ENCODE measurements around the gene SLC29A1.

SLC29A1 gene

DNA sequence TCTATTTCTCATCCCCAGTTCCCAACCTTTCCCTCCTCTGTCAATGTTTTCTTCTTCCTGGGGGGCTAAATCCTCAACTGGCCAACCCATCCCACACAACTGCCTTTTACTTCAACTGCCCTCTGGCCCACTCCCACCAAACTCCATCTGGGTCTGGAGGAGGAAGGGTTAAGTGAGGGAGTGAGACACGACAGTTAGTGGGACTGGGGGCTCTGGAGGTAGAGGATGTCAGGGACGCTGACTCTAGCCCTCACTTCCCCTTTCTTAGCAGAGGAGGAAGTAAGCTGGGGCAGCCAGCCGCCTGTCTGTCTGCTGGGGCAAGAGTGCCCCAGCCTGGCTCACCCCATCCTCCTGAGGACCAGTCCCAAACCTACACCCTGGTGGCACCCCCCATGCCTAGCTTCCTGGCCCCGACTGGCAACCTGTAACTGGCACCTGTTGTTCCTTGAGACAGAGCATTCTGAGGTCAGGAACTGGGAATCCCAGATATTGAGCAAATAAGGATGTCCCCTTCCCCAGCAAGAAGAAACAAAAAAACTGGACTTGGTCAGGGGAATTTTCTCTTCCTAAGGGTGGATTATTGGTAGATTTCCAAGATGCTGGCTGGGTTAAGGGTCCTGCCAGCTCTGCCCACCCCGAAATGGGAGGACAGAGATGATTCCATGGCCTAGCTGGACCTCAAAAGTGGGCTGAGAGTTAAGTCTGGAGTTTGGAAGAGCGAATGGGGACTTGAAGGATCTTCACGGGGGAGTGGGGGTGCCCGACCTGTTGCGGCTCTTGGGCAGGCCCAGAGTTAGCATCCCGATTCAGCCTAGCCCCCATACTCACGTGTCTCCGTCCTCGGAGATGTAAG is 41.0 kb downstream of the SLC29A1 start:
- TF ChIP-seq, protein P1, sequence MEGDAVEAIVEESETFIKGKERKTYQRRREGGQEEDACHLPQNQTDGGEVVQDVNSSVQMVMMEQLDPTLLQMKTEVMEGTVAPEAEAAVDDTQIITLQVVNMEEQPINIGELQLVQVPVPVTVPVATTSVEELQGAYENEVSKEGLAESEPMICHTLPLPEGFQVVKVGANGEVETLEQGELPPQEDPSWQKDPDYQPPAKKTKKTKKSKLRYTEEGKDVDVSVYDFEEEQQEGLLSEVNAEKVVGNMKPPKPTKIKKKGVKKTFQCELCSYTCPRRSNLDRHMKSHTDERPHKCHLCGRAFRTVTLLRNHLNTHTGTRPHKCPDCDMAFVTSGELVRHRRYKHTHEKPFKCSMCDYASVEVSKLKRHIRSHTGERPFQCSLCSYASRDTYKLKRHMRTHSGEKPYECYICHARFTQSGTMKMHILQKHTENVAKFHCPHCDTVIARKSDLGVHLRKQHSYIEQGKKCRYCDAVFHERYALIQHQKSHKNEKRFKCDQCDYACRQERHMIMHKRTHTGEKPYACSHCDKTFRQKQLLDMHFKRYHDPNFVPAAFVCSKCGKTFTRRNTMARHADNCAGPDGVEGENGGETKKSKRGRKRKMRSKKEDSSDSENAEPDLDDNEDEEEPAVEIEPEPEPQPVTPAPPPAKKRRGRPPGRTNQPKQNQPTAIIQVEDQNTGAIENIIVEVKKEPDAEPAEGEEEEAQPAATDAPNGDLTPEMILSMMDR (IDR thresholded peaks at IDR 0.05; ENCODE audit: borderline replicate concordance, control extremely low read depth, extremely low read depth, insufficient read depth, missing control alignments), result no peak
- in situ Hi-C loops (cut with MboI; ENCODE audit: low sequenced_read_pairs, unreplicated experiment), result no loop called here
- DNase-seq (ENCODE audit: low spot score), result peak; percentile 70

DNA sequence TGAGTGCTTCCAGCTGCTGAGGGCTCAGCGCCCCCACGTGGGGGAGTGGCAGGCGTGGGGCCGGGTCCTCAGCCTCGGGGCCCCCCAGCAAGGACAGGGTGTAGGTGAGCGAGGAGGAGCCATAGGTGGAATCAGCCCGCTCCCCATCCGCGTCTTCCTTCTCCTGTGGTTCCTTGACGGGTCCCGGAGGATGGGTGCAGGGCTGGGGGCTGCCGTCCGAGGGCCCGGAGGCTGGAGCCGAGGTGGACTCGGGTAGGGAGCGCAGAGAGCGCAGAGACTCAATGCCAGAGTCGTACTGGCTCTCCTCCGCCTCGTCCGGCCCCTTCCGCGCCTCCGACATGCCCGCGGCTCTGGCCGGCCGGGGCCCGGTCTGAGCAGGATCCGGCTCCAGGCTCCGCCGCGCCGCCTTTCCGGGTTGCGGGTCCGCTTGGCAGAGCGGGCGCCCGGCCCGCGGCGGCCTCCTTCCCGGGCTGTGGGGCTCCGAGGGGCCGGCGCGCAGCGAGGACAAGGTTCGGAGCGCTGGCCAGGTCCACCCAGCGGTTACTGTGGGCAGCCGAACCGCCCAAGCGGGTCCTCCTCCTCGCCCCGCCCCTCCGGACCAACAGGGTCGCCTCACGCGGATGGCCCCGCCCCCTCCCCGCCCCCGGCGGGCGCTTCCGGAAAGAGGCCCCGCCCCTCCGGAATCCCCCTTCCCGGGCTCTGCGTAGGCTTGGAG is 41.8 kb downstream of the SLC29A1 start, which contains the start of gene NFKBIE:
Gene NFKBIE (minus strand): TSS at position 545 of the 715 bp plus-strand sequence. CDS start 205 bp downstream, at position 340.
- in situ Hi-C loops (cut with MboI; ENCODE audit: low sequenced_read_pairs, unreplicated experiment), result no loop called here
- peak; percentile 95 for DNase-seq (ENCODE audit: low spot score)
- TF ChIP-seq, protein P1 (IDR thresholded peaks at IDR 0.05; ENCODE audit: borderline replicate concordance, control extremely low read depth, extremely low read depth, insufficient read depth, missing control alignments), result peak; percentile 68

DNA sequence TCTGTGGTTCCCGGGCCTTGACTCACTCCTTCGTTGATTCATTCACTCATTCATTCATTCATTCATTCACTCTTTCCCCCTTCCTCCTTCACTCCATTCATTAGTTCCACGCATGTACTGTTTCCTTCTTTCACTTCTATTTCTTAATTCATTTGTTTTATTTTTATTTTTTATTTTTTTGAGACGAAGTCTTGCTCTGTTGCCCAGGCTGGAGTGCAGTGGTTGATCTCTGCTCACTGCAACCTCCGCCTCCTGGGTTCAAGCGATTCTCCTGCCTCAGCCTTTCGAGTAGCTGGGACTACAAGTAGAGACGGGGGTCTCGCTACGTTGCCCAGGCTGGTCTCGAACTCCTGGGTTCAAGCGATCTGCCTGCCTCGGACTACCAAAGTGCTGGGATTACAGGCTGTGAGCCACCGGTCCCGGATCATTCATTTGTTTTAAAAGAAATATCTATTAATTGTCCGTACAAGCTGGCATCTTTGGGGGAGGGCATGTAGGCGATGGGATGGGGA is 42.4 kb downstream of the SLC29A1 start:
- TF ChIP-seq, protein P1 (IDR thresholded peaks at IDR 0.05; ENCODE audit: borderline replicate concordance, control extremely low read depth, extremely low read depth, insufficient read depth, missing control alignments), result no peak
- no peak for DNase-seq (ENCODE audit: low spot score)
- in situ Hi-C loops (cut with MboI; ENCODE audit: low sequenced_read_pairs, unreplicated experiment), result no loop called here

DNA sequence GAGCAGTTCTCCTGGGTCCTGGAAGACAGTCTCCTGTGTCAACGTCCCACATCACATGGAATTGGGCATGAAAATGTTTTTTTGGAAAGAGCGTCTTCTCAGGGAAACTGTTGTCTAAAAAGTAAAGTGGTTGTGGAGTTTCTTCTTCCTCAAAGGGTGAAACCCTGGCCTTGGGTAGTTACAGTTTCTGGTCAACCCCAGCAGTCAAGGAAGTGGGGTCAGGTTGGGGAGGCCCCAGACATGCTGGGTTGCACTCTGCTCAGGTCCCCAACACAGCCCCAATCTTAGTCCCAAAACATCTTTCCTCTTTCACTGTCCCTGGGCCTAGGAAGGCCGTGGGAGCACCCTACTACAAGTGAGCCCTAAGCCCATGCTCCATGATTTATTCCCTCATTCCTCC is 43.0 kb downstream of the SLC29A1 start:
- in situ Hi-C loops (cut with MboI; ENCODE audit: low sequenced_read_pairs, unreplicated experiment), result no loop called here
- TF ChIP-seq, protein P1 (IDR thresholded peaks at IDR 0.05; ENCODE audit: borderline replicate concordance, control extremely low read depth, extremely low read depth, insufficient read depth, missing control alignments), result no peak
- DNase-seq (ENCODE audit: low spot score), result peak; percentile 79

DNA sequence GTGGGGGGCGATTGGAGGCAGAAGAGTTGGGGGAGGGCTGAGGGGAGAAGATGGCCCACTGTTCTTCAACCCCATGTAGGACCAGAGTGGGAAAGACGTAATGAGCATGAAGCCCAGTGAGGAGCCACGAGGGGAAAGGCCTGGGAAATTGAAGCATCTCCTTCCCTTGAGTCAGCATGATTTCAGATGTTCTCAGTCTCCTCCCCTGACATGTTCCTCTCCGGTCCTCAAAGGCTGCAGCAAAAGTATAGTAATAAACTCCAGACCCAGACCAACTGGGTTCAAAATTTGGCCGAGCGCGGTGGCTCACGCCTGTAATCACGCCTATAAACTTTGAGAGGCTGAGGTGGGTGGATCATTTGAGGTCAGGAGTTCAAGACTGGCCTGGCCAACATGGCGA is 43.9 kb downstream of the SLC29A1 start:
- DNase-seq (ENCODE audit: low spot score), result no peak
- in situ Hi-C loops (cut with MboI; ENCODE audit: low sequenced_read_pairs, unreplicated experiment), result no loop called here
- TF ChIP-seq, protein P1 (IDR thresholded peaks at IDR 0.05; ENCODE audit: borderline replicate concordance, control extremely low read depth, extremely low read depth, insufficient read depth, missing control alignments), result no peak

DNA sequence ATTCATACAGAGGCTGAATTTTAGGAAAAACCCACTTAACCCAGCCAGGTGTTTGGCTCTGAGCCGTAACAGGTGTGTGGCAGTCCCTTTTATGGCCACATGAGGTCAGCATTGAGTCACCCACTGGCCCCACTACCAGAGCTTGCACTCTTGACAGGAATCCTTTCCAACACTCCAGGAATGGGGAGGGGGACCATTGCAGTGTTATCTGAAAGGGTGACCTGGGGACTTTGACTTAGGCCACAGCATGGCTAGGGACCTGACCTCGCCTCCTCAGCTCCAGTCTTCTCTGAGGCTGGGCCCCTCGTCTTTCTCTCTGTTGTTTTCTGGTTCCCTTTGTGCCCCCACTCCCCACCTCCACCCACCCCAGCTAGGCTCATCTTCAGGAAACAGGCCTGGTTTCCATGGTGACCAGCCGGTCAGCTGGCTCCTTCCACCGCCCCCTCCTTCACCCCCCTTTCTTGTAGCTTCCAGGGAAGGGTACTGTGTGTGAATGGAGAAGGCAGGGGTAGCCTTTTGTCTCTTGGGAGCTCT is 44.8 kb downstream of the SLC29A1 start:
- in situ Hi-C loops (cut with MboI; ENCODE audit: low sequenced_read_pairs, unreplicated experiment), result no loop called here
- peak; percentile 70 for DNase-seq (ENCODE audit: low spot score)
- TF ChIP-seq, protein P1 (IDR thresholded peaks at IDR 0.05; ENCODE audit: borderline replicate concordance, control extremely low read depth, extremely low read depth, insufficient read depth, missing control alignments), result peak; percentile 94
